Right atrium auricular region (tissue), 2 donors: Measurements from ENCODE around the gene B3GALT4. TPM values are rescaled to one million over a fixed set of nuclear protein-coding genes. Genes with fewer than 3 reads are reported as not detected.
"Not testable (repeated sequence)": the region's sequence is repeated elsewhere in the genome, so short reads cannot be mapped to it uniquely, and the experiment has no call there.

Experiments
- DNase-seq: peaks from one replicate; pipeline ENCODE4 v3.0.0-alpha.2; 2019; ENCODE audit warnings: low spot score
- H3K27ac ChIP-seq, 2 donors: fragments of 200-600 bp; sonication (generic); 1 replicate in 1 of 2; 2 replicates in 1 of 2; pipeline ENCODE4 v1.5.1; 2016 to 2019
- H3K27me3 ChIP-seq, 2 donors: fragments of 200-600 bp; sonication (generic); one replicate each; pipeline versions ENCODE4 v1.5.1 to v1.6.0; 2017 to 2019
- H3K36me3 ChIP-seq: fragments of 200-600 bp; sonication (generic); one replicate; pipeline ENCODE4 v1.5.1; 2016
- H3K4me1 ChIP-seq, 2 donors: fragments of 200-600 bp; sonication (generic); one replicate each; pipeline versions ENCODE4 v1.5.1 to v1.6.0; 2017 to 2019
- H3K4me3 ChIP-seq, 2 donors: fragments of 200-600 bp; sonication (generic); 1 replicate in 1 of 2; 2 replicates in 1 of 2; pipeline ENCODE4 v1.5.1; 2017 to 2019; ENCODE audit warnings: mild to moderate bottlenecking in 1 of 2, moderate library complexity in 1 of 2
- H3K9me3 ChIP-seq, 2 donors: fragments of 200-600 bp; sonication (generic); one replicate each; pipeline ENCODE4 v1.5.1; 2019
- total RNA-seq, 2 donors: library from RNA; depleted of rRNA; stranded (reverse); fragments of >200 nt; gene quantifications; one replicate each; pipeline ENCODE4 v1.1.0, GENCODE V29; 2016
- TF ChIP-seq, protein P1 (sequence below), 2 donors: fragments of 200-600 bp; sonication (generic); IDR thresholded peaks; one replicate each; pipeline ENCODE4 v1.5.1; 2019; ENCODE audit warnings: antibody characterized with exemption in 2 of 2

Gene B3GALT4
- total RNA-seq, 2 donors from 2014 or later = 9.4 to 12.1 TPM

GRCh38 chr6:33278392-33278741 lies 1.4 kb downstream of the B3GALT4 start:
- no peak for DNase-seq
- Histone ChIP-seq H3K27ac (no peak overlapping the region), H3K9me3 (no peaks in the 10 kb centered on the region), H3K27me3 (no peaks in the 10 kb centered on the region), H3K4me1 (peaks cover 0 to 41% of the 10 kb centered on the region in 2 donors), H3K4me3 (no peak overlapping the region), H3K36me3 (peaks cover 44% of the 10 kb centered on the region)
- TF ChIP-seq, protein P1, sequence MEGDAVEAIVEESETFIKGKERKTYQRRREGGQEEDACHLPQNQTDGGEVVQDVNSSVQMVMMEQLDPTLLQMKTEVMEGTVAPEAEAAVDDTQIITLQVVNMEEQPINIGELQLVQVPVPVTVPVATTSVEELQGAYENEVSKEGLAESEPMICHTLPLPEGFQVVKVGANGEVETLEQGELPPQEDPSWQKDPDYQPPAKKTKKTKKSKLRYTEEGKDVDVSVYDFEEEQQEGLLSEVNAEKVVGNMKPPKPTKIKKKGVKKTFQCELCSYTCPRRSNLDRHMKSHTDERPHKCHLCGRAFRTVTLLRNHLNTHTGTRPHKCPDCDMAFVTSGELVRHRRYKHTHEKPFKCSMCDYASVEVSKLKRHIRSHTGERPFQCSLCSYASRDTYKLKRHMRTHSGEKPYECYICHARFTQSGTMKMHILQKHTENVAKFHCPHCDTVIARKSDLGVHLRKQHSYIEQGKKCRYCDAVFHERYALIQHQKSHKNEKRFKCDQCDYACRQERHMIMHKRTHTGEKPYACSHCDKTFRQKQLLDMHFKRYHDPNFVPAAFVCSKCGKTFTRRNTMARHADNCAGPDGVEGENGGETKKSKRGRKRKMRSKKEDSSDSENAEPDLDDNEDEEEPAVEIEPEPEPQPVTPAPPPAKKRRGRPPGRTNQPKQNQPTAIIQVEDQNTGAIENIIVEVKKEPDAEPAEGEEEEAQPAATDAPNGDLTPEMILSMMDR (IDR thresholded peaks at IDR 0.05) = no peak

DNA sequence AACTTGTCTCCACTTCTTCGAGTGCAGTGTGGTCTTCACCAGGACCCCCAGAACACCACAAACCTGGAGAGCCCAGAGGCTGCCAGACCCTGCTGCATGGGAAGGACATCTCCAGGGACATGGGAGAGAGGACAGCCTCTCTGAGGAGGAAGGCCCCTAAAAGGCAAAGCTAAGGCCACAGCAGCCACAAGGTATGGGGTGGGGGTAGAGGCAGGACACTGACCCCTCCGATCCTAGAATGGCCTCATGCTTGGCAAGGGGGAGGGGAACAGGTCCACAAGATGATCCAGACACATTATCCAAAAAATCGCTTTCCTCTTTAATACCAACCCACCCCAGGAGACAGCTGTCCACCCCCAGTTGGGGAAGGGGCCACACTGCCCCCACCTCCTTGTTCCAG lies 1.9 kb downstream of the B3GALT4 start:
- H3K36me3 ChIP-seq = peaks cover 46% of the 10 kb centered on the region
- peaks cover 0 to 37% of the 10 kb centered on the region in 2 donors for H3K4me1 ChIP-seq
- no peak overlapping the region for H3K4me3 ChIP-seq
- H3K27ac ChIP-seq = no peak overlapping the region
- H3K27me3 ChIP-seq = no peaks in the 10 kb centered on the region
- DNase-seq = no peak
- H3K9me3 ChIP-seq = no peaks in the 10 kb centered on the region
- TF ChIP-seq, protein P1 (IDR thresholded peaks at IDR 0.05) = no peak

DNA sequence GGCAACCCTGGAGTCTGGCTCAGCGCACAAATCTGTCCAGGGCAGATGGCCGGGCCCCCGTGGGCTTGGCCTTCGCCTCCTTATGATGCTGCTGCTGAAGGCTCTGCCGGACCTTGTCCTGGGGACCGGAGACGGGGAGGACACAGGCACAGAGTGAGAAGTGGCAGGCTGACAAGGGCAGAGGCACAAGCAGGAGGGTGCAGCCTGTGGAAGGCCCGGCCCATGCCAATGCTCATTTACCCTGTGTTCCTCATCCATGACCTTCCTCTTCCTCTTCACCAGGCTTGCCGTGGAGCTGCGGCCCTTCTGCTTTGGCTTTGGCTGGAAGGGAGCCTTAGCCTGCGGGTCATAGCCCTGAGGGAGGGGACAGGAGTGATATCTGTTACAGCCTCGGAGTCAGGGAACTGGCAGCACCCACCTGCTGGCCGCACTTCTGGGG lies 2.4 kb downstream of the B3GALT4 start:
- DNase-seq = no peak
- Histone ChIP-seq H3K4me1 (peaks cover 0 to 32% of the 10 kb centered on the region in 2 donors), H3K36me3 (peaks cover 44% of the 10 kb centered on the region), H3K4me3 (no peak overlapping the region), H3K27ac (no peak overlapping the region), H3K9me3 (no peaks in the 10 kb centered on the region), H3K27me3 (no peaks in the 10 kb centered on the region)
- TF ChIP-seq, protein P1 (IDR thresholded peaks at IDR 0.05) = no peak

- TF ChIP-seq, protein P1 (IDR thresholded peaks at IDR 0.05) = peak in 1 of 2 donors; percentile 33
- no peak for DNase-seq
- Histone ChIP-seq H3K36me3 (peaks cover 42% of the 10 kb centered on the region), H3K27me3 (no peaks in the 10 kb centered on the region), H3K9me3 (no peaks in the 10 kb centered on the region), H3K4me1 (peaks cover 0 to 28% of the 10 kb centered on the region in 2 donors), H3K4me3 (no peak overlapping the region), H3K27ac (no peak overlapping the region)
Measured at GRCh38 chr6:33279971-33280511, 3.1 kb downstream of the B3GALT4 start.

GRCh38 chr6:33280539-33280938 lies 3.6 kb downstream of the B3GALT4 start:
- Histone ChIP-seq H3K27ac (no peak overlapping the region), H3K27me3 (no peaks in the 10 kb centered on the region), H3K36me3 (peaks cover 40% of the 10 kb centered on the region), H3K4me3 (no peak overlapping the region), H3K4me1 (peaks cover 0 to 28% of the 10 kb centered on the region in 2 donors), H3K9me3 (no peaks in the 10 kb centered on the region)
- TF ChIP-seq, protein P1 (IDR thresholded peaks at IDR 0.05) = no peak
- no peak for DNase-seq

- H3K27ac ChIP-seq, H3K27me3 ChIP-seq, H3K4me3 ChIP-seq, H3K9me3 ChIP-seq, DNase-seq: not testable (repeated sequence)
- H3K36me3 ChIP-seq = peaks cover 38% of the 10 kb centered on the region
- H3K4me1 ChIP-seq = peaks cover 0 to 18% of the 10 kb centered on the region in 2 donors
Measured at GRCh38 chr6:33285214-33285613, 8.3 kb downstream of the B3GALT4 start.
